ENCODE measurements around the gene NDUFB3. TPM values are rescaled to one million over a fixed set of nuclear protein-coding genes. Genes with fewer than 3 reads are reported as not detected.
A peak's percentile ranks its signal among the peaks of the same experiment; 100 is the strongest.
"Not testable (repeated sequence)": the region's sequence is repeated elsewhere in the genome, so short reads cannot be mapped to it uniquely, and the experiment has no call there.

NDUFB3 gene
- 212 and 224 TPM in 2 replicates for total RNA-seq (2014; rRNA removed; shearing (Covaris generic))

GRCh38 chr2:201071479-201072200 lies at the start of gene NDUFB3, which contains the start of gene HYCC2:
NDUFB3 (plus strand) TSS chr2:201072001; CDS start chr2:201078883, 6,882 bp downstream.
HYCC2 (minus strand) TSS chr2:201071671; CDS start chr2:201024009, 47,662 bp downstream.
- DNase-seq (ENCODE audit: low read depth): peak; percentile 92

GRCh38 chr2:201024518-201024917 lies 47.3 kb upstream of the NDUFB3 start:
- DNase-seq (ENCODE audit: low read depth): no peak

DNA sequence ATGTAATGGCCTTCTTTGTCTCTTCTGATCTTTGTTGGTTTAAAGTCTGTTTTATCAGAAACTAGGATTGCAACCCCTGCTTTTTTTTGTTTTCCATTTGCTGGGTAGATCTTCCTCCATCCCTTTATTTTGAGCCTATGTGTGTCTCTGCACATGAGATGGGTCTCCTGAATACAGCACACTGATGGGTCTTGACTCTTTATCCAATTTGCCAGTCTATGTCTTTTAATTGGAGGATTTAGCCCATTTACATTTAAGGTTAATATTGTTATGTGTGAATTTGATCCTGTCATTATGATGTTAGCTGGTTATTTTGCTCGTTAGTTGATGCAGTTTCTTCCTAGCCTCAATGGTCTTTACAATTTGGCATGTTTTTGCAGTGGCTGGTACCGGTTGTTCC lies 37.4 kb upstream of the NDUFB3 start:
- not testable (repeated sequence) for DNase-seq (ENCODE audit: low read depth)

- not testable (repeated sequence) for DNase-seq (ENCODE audit: low read depth)
Observed at GRCh38 chr2:201038361-201038760, 33.4 kb upstream of the NDUFB3 start.

GRCh38 chr2:201038855-201039254 lies 32.9 kb upstream of the NDUFB3 start:
- DNase-seq (ENCODE audit: low read depth): no peak

DNA sequence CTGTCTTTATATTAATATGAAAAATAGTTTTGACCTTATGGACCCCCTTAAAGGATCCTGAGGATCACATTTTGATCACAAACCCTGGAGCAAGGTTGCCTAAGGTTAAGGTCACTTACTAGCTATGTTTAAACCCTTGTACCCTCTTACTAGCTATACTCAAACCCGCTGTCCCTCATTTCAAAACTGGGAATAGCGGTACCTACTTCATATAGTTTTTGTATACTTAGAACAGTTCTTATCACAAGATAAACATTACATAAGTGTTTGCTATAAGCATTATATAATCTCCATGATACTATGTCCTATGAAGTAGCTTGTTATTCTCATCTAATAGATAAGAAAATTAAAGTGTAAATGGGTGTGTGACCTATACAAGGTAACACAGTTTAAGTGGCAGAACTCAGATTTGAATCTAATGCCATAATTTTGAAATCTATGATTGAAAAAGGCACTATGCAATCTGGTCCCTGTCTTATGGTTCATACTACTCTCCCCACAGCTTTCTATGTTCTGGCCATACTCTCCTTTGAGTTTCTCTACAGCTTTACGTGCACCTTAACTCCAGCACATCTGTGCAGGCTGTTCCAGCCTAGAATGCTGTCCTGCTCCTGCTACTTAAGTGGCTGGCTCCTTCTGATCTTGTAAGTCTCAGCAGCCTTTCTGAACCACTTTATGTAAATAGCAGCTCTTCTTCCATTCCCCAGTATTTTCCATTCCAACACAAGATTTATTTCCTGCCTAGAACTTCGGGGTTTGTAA lies 30.8 kb upstream of the NDUFB3 start:
- no peak for DNase-seq (ENCODE audit: low read depth)

GRCh38 chr2:201042451-201042850 lies 29.4 kb upstream of the NDUFB3 start:
- not testable (repeated sequence) for DNase-seq (ENCODE audit: low read depth)

DNA sequence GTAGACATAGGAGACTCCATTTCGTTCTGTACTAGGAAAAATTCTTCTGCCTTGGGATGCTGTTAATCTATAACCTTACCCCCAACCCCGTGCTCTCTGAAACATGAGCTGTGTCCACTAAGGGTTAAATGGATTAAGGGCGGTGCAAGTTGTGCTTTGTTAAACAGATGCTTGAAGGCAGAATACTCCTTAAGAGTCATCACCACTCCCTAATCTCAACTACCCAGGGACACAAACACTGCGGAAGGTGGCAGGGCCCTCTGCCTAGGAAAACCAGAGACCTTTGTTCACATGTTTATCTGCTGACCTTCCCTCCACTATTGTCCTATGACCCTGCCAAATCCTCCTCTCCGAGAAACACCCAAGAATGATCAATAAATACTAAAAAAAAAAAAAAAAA lies 28.8 kb upstream of the NDUFB3 start:
- DNase-seq (ENCODE audit: low read depth): not testable (repeated sequence)

- DNase-seq (ENCODE audit: low read depth): no peak
Observed at GRCh38 chr2:201046881-201047280, 24.9 kb upstream of the NDUFB3 start.

DNA sequence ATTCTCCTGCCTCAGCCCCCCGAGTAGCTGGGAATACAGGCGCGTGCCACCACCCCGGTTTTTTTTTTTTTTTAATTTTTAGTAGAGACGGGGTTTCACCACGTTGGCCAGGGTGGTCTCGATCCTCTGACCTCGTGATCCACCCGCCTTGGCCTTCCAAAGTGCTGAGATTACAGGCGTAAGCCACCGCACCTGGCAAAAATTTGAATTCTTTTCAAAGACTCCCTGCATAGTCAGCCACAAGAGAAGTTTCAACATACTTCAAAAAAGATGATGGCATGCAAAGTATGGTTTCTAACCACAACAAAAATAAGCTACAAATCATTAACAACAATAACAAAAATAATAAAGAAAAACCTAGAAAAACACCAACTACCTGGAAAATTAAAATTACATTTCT lies 22.3 kb upstream of the NDUFB3 start:
- no peak for DNase-seq (ENCODE audit: low read depth)

DNA sequence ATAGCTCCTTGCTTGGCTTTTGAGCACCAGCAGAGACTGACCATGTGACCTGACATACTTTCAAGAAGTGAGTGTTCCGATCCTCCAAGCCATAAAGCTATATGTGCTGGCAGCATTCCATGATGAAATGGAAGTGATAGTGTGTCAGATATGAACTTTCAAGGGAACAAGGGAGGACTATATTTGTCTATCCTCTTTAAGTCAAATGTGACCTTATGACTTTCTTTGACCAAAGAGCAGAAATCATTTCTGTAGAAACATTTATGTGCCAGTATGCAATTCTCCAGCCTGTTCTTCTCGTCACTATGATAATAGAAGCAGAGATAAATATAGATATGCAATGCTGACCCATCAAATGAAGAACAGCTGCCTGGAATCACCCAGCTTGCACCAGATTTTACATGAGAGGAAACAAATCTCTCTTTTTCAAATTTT lies 14.7 kb upstream of the NDUFB3 start:
- no peak for DNase-seq (ENCODE audit: low read depth)

- DNase-seq (ENCODE audit: low read depth): no peak
Observed at GRCh38 chr2:201057715-201058248, 14.0 kb upstream of the NDUFB3 start.

GRCh38 chr2:201058914-201059313 lies 12.9 kb upstream of the NDUFB3 start:
- DNase-seq (ENCODE audit: low read depth): no peak

- no peak for DNase-seq (ENCODE audit: low read depth)
Observed at GRCh38 chr2:201059961-201060755, 11.6 kb upstream of the NDUFB3 start.

GRCh38 chr2:201063516-201063915 lies 8.3 kb upstream of the NDUFB3 start:
- DNase-seq (ENCODE audit: low read depth): not testable (repeated sequence)

DNA sequence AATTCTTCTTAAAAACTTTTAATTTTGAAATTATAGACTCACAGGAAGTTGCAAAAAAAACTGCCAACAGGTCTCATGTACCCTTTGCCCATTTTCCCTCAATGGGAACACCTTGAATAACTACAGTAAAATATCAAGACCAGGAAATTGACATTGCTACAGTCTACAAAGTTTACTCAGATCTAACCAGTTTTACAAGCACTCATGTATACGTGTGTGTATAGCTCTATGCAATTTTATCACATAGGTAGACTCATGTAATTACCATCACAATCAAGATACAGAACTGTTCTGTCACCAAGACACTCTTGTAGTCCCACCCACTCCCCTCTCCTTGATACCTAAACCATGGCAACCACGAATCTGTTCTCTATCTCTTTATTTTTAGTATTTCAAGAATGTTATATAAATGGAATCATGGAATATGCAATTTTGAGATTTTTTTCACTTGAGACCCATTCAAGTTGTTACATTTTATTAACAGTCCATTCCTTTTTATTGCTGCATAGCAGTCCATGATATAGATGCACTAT lies 6.9 kb upstream of the NDUFB3 start:
- no peak for DNase-seq (ENCODE audit: low read depth)

DNA sequence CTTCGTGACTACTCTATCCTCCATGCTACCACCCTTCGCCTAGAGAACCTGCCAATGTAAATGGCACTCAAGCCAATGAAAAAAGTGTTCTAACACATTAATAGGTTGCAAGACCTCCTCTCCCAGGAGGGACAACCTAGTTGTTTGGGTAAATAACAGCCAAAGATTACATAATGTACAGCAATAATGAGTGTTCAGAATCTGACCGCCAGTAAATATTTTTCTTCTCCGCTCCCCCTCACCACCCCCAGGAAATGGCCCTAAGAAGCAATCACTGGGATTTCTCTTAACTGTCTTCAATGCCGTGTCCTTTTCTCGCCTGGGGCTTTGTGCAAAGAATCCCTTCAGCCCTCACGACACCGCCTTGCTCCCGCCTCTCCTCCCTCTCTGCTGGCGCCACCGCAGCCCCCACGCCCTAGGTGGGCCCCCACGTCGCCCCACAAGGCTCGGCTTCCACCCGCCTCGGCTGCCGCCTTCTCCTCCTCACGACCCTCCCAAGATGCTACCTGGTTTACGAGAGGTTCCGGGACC lies 788 bp upstream of the NDUFB3 start:
- peak; percentile 58 for DNase-seq (ENCODE audit: low read depth)

- DNase-seq (ENCODE audit: low read depth): no peak
Observed at GRCh38 chr2:201072201-201072530, 365 bp downstream of the NDUFB3 start.

- no peak for DNase-seq (ENCODE audit: low read depth)
Observed at GRCh38 chr2:201073071-201073470, 1.3 kb downstream of the NDUFB3 start.

DNA sequence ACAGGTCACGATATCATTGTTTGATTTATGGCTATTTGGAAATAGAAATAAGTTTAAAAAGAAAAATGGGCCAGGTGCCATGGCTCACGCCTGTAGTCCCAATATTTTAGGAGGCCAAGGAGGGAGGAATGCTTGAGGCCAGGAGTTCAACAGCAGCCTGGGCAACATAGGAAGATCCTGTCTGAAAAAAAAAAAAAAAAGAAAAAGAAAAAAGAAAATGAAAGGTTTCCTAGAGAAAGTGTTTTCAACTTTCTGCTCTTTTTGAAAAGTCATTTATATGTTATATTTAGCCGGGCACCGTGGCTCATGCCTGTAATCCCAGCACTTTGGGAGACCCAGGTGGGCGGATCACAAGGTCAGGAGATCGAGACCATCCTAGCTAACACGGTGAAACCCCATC lies 3.2 kb downstream of the NDUFB3 start:
- no peak for DNase-seq (ENCODE audit: low read depth)

DNA sequence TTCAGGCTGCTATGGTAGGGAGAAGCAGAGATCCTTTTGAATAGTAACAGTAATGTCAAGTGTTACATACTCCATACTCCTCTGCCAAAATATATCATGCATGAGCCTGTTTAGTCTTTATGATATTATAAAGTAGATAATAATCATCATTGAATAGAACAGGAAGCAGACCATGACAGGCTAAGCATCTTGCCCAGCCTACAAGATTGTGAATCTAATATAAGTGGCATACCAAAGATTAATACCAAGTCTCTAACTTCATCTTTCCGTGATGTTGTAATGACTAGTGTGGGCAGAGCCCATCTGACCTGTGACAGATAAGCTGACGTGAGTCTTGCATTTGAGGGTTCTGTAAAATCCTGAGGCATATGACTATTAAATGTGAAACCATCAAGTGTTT lies 13.1 kb downstream of the NDUFB3 start:
- DNase-seq (ENCODE audit: low read depth): no peak
